CD4-positive, alpha-beta T cell treated with Interleukin-21 for 1 hour (primary cell): ENCODE data around the gene GTF2H4.

ENCODE experiments used
- DNase-seq: peaks from one replicate; pipeline ENCODE4 v3.0.0-alpha.2; 2020

The GTF2H4 gene

GRCh38 chr6:30960907-30961673, 53.1 kb downstream of the GTF2H4 start:
- no peak for DNase-seq

- DNase-seq = no peak
Measured at GRCh38 chr6:30962716-30963115, 54.7 kb downstream of the GTF2H4 start.

- no peak for DNase-seq
Measured at GRCh38 chr6:30963641-30964040, 55.6 kb downstream of the GTF2H4 start.
